Breast epithelium (tissue), 3 donors: Measurements from ENCODE around the gene PRLH.

ENCODE experiments used
- POLR2A ChIP-seq: fragments of 450-650 bp; IDR thresholded peaks from one replicate; pipeline ENCODE4 v1.6.1; 2016; ENCODE audit warnings: antibody characterized with exemption, mild to moderate bottlenecking, moderate library complexity
- POLR2AphosphoS5 ChIP-seq, 3 donors: sonication (generic); formaldehyde crosslinking; IDR thresholded peaks; one replicate each; pipeline ENCODE4 v1.6.1; 2017; ENCODE audit warnings: antibody characterized with exemption in 3 of 3
- TF ChIP-seq, protein P1 (sequence below), 3 donors: fragments of 450-650 bp; IDR thresholded peaks; one replicate each; pipeline ENCODE4 v1.5.1; 2016 to 2017; ENCODE audit warnings: antibody characterized with exemption in 3 of 3, mild to moderate bottlenecking in 3 of 3, moderate library complexity in 3 of 3

DNA sequence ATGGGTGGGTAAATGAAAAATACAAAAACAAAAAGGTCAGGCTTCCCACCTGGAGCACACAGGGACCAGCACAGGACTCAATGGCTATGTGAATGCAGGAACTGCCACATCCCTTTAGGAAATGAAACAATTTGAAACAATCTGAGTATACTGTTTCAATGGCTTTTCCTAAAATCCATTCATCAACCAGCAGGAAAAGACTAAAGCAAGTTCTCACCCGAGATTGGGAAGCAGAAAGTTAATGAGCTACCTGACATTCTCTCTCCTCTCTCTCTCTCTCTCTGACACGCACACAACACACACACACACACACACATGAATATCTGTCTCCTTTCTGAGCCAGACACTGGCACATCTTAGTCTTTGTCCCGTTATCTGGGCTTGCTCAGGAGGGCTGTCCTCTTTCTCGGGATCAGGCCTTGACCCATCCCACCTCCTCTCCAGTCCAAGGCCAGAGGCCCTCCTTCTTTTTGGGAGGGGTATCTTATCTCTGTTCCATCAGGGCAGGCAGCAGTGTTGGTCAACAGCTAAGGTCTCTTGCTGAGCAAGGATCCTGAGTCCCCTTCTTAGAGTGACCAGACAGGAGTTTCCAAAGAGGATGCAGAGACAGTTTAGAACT, 49.4 kb downstream of the PRLH start:
- TF ChIP-seq, protein P1, sequence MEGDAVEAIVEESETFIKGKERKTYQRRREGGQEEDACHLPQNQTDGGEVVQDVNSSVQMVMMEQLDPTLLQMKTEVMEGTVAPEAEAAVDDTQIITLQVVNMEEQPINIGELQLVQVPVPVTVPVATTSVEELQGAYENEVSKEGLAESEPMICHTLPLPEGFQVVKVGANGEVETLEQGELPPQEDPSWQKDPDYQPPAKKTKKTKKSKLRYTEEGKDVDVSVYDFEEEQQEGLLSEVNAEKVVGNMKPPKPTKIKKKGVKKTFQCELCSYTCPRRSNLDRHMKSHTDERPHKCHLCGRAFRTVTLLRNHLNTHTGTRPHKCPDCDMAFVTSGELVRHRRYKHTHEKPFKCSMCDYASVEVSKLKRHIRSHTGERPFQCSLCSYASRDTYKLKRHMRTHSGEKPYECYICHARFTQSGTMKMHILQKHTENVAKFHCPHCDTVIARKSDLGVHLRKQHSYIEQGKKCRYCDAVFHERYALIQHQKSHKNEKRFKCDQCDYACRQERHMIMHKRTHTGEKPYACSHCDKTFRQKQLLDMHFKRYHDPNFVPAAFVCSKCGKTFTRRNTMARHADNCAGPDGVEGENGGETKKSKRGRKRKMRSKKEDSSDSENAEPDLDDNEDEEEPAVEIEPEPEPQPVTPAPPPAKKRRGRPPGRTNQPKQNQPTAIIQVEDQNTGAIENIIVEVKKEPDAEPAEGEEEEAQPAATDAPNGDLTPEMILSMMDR (IDR thresholded peaks at IDR 0.05), result no peak
- TF ChIP-seq POLR2AphosphoS5 (IDR thresholded peaks at IDR 0.05), result no peak
- no peak for TF ChIP-seq POLR2A
